Putamen (tissue), 1 donor: ENCODE data around the gene MVB12B.

Experiments
- DNase-seq: peaks from one replicate; pipeline ENCODE4 v3.0.0-alpha.2; 2016; ENCODE audit warnings: low spot score

The MVB12B gene

DNA sequence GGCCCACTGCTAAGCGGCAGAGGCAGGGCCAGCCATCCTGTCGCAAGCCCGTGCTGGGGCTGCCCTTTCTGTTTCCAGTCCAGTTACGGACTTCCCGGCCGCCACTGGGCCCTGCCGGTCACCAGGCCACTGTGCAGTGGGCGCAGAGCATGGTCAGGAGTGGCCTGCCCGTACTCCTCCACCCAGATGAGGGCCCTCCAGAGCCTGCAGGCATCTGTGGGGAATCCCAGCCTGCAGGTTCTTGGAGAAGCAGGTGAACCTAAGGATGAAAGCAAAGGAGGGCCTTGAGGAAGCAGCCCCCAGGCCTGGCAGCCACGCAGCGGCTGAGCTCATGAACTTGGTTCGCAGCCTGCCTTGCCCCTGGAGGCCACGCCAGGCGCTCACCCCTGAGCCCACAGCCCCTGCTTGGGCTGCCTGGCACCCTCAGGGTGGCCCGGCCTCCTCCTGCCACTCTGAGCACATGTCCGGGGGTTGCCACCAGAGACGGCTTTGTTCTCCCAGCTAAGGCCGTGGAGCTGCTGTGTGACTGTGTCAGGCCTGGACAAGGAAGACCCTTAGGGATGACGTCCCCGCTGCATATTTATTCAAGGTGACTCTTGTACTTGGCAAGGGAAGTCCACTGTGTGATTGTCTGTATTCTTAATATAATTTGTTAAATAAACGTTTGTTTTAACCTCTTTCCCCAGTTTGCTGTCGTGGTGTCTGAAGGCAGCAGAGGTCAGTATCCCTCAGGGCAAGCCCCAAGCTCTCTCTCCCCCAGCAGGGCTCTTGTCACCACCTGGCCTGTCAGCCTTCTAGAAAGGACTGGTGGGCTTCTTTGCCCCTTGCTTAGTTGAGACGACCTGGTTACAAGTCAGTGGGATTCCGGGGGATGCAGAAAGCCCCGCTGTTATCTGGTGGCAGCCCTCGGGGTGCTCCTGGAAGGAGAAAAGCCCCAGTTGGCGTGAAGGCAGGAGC is 180.0 kb downstream of the MVB12B start:
- DNase-seq = no peak

DNA sequence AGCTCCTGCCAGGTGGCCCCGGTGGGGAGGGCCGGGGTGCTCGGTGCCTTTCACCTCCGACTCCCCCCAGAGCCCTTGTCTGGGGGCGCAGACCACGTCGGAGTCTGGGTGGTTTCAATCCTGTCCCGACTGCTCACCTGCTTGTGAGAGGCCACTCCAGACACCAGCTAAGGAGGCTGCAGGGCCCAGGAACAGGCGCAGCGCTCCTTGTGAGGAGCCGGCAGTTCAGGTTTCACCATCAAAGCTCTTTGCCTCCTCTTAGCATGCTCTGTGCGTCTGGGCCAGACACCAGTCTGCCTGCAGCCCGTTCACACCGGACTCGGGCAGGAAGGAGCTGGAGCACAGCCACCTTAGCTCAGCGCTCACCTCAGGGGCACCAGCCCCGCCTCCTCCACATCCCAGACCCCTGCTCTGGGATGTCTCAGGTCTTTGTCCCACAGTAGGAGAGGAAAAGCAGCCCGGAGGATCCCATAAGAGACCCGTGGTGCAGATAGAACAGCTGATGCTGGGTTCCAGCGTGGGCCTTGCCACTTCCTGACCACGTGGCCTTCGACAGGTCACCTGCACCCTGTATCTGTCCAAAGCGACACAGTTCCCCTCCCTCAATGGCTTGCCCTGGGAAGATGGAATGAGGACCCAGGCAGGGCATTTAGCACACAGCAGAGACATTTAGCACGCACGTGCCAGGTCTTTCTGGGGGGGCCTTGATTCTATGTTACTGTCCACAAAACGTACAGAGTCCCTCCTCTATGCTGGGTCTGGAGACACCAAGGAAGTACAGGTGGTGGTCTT is 180.9 kb downstream of the MVB12B start:
- no peak for DNase-seq

DNA sequence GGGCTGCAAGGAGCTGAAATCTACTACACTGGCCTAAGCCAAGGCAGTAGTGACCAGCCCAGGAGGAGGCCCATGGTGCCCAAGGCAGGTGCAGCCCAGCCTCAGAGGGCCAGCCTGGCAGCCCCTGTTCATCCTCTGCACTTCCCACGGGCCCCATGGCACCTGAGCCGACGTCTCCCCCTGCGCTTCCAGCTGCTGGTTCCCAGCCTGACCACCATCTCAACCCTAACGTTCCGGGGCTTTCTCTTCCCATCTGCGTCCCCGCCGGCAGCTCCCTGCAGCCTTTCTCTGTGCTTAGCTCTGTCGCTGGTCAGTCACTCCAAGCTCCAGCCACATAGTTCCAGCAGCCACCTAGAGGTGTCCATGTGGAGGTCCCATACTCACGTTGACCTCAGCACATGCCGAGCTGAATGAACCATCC is 181.6 kb downstream of the MVB12B start:
- no peak for DNase-seq

DNA sequence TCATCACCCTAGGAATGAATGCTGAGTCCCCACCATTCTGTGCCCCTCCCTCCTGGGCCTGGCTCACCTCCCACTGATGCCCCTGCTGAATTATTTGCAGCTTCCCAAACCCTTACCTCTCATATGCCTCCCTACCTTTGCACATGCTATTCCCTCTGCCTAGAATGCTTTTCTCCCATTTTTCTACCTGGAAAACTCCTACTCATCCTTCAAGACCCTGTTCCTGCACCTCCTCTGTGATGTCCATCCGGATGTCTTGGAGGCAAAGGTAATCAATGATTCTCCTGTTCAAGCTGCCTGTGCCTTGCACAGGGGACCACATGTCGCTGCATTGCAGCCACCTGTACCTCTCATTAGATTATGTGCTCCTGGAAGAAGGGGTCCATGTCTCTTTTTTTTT is 182.3 kb downstream of the MVB12B start:
- DNase-seq = no peak

DNA sequence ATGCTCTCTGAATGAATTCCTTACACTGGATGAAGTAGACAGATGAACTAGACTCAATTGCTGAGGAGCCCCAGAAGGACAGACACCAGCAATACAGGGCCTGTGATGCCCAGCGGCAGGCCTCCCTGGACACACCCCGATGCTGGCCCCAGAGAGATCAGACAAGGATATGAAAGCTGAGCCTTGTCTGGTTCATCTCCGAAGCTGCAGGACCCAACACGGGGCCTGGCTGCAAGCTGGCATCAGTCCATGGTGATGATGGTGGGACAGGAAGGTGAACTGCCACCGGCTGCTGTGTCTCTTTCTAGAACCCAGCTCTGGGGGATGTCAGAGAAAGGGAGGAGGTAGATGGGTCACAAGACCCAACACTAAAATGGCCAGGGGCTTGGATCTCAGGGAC is 183.1 kb downstream of the MVB12B start:
- no peak for DNase-seq

DNA sequence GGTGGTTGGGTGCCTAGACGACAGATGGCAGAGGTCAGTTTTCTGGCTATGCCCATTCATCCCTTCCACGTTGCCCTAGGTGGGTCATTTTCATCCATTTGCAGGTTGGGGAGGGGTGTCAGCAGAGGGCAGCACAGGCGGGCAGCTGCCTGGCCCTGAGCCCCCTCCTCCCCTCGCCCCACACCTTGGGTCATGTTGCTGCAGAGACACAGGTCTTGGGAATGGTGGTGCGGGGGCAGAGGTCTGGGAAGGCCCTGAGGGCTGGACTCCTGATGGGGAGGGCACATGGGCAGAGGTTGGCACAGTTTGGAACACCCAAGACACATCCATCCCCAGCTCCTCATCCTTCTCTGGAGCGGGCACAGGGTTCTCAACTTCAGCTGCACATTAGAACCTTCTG is 183.9 kb downstream of the MVB12B start:
- DNase-seq = no peak

DNA sequence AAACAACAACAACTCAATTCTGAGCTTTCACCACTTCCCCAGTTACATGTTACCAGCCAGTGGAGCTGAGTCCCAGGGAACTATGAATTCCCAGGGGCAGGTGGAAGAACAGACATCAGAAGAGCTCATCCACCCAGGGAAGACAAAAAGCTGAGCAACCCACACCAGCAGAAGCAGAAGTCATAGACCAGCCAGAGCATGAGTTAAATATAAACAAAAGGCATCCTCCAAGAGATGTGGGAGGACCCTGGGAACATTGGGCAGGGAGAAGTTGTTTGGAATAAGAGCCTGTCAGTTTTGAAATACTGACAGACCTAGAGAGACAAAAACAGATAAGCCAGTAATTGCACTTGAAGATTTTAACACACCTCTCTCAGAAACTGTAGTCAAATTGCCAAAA is 184.8 kb downstream of the MVB12B start:
- DNase-seq = no peak

DNA sequence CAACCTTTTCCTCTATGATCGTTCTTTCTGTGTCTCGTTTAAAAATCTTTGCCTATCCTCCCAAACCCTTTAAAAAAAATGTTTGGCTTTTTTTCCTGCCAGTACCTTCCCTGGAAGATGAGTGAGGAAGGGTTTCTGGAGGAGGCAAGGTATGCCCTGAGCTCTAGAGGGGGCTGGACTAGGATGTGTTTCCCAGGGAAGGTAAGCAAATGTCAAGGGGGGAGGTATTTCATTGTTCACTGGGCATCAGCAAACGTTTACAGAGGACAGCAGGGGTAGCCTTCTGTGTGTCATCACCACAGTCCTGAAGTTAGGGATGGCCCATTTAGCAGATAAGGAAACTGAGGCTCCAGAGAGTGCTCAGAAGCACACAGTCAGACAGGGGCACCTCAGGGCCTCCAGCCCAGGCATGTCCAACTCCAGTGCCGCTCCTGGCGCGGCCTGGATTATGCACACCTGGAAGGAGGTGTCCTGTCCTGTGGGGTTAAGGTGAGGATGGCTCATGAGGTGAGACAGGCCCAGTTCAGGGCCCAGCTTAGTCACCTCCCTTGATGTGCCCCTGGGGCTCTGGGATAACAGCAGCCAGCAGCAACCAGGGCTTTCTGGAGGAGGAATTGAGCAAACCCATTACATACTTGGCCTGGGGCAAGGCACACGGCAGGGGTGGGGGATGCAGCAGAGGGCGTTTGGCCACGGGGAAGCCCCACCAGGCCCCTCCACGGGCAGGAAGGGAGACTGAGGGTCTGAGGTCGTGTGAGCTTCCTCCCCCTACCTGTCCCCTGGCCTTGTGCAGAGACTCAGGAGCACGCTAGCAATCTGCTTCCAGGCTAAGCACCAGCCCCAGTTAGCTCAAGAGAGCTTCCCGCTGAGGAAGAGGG is 186.8 kb downstream of the MVB12B start:
- DNase-seq = no peak

DNA sequence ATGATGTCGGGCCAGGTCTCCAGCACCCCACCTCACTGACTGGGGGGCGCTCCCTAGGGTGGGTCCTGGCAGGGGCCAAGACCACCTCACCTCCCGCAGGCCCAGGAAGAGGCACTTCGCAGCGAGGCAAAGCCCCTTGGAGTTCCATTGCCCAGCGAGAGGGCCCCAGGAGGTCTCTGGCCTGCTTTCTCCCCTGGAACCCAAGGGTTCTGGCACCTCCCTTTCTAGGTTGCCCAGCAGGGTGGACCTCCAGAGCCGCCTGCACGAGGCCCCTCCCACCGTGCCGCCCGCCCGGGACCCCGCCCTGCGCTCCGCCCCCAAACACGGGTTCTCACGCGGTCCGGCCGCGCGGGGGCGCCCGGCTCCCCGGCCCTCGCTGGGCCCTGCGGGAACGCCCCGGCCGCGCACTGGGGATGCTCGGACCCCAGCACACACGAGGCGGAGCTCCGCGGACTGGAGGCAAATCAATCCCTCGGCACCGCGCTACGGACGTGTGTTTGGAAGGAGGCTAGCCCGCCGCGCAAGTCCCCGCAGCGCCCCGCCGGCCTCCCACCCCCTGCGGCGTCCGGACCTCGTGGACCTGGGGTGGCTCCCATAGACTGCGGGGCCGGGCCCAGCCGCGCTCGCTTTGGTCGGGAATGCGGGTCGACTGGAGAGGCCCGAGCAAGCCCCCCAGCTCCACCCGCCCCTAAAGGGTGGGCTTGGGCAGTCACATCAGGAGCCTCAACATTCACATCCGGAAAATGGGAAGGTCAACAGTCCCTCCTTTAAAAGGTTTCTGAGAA is 187.6 kb downstream of the MVB12B start:
- DNase-seq = no peak

DNA sequence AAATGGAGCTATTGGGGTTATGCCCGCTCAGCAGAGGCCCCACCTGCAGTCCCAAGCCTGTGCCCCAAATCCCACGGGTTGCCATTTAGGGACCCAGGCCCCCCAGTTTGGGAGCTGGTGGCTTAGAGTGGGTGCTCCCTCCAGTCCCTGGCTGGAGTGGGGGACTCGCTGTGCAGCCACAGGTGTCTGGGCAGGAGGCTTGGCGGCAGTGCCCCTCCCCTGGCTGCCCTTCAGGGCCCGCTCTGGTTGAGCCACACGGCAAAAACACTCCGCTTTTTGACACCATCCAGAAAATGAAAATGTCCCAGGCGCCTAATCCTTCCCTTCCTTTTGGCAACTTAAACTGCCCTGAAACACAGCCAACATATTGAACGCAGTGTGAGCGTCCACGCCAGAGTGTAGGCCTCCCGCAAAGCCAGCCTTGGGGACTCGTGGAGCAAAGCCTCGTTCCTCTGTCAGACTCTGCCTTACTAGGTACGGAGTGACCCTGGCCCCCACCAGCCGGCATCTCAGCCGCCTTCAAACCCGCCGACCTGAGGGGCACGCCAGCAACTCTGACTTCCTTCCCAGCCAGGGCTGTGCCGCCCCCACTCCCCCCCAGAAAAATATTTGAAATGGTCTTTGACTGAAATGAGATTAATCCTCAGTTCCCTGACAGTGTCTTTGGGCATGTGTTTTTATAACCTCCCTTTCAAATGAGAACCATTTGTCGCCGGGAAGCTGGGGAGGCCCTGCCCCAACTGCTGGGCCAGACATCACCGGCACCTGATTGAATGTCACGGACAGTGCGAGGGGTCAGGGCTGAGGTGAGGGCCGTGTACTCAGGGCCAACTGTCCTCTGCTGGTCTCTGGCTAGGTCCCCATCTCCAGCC is 188.6 kb downstream of the MVB12B start:
- DNase-seq = no peak

DNA sequence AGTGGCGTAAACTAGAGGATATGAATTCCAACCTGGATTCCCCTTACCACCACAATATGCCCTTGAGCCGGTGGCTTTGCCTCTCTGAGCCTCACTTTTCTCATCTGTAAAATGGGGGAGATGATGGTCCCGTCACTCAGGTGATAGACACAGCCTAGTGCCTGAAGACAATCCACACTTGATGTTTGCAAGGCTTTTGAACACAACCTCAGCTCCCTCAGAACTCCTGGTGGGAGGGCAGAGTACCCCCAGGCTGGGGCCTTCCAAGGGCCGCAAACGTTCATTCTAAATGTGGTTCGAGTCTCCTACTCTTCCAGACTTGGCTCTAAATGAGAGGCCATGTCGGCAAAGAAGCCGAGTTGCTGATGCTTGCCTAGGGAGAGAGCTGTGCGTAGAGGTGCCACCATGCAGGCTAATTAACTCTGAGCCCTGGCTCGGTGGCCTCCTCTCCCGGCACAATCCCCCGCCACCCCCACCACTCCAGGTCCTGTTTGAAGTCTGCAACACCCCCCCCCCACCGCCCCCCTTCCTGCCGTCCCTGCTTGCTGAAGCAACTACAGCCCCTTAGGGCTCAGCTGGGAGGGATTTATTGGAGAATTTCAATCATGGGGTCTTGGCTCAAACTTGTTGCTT is 189.4 kb downstream of the MVB12B start:
- no peak for DNase-seq

DNA sequence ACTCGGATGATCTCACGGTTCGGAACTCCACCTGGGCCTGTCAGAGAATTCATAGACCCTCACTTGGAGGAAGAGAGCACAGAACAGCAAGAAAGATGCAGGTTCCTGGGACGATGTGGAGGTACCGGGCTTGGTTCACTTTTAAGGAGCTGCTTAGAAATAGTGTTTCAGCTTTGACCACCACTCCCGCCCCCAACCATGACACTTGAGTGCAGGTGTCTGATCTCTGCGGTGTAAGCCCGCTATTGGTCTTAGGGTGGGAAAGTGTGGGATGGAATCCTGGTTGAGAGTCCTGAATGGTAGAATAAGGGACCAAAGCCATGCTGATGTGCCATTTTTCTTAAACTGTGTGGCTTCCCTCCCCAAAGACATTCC is 189.9 kb downstream of the MVB12B start:
- DNase-seq = no peak

DNA sequence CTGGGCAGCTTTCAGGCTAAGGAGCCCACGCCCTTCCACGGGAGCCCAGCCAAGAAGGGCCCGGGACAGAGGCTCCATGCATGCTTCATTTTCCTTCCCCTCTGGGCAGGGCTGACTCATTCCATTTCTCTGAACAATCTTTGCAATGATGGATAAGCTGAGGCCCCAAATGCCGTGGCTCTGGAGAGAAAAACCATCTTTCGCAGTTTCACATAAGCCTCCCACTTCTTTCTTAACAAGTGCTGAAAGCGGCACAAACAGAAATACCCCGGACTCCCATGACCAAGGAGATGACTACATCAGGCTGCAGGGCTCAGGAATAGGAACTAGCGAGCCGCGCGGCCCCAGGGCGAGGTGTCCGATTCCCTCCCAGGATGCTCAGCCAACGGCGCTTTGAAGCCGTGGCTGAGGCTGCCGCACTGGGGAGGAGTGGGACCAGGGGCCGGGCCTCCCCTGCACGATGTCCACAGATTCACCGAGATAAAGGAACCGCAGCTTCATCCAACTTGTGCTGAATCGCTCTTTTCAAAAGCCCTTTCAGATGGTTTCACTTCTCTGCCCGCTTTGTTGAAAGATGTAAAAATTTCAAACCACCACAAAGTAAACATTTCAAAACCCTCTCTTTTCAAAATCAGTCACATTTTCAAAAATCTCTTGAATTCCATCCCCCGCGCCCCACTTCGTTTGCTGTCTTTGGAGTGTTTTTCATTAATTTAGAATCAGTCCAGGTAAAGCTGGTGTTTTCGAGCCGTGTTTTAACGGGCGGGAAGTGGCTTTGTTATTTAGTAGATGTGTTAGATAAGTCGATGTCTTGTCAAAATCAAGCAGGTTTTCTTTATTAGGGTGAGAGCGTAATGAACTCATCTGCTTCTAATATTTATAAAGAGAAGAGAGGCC is 190.6 kb downstream of the MVB12B start:
- DNase-seq = no peak

DNA sequence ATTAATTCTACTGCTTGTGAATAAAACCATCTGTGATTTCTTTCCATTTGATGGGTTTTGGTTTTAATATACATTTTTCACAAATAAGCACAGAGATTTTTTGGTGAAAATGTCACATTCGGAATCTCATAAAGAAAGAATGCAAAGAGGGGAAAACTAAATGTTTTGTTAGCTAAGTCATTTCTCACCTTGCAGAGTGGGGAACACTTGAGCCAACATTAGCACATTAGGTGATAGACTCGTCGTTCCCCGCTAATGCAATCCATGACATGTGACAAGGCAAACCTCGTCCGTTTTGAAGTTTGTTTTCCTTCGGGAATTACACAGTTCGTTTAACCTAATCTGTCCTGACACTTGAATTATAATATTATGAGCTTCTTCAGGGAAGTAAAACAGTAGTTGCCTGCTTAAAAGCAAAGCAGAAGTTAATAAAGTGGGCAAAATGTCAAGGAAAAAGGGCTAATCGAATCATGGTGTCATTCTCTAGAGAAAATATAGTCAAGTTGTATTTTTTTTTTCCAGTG is 191.3 kb downstream of the MVB12B start:
- DNase-seq = no peak

DNA sequence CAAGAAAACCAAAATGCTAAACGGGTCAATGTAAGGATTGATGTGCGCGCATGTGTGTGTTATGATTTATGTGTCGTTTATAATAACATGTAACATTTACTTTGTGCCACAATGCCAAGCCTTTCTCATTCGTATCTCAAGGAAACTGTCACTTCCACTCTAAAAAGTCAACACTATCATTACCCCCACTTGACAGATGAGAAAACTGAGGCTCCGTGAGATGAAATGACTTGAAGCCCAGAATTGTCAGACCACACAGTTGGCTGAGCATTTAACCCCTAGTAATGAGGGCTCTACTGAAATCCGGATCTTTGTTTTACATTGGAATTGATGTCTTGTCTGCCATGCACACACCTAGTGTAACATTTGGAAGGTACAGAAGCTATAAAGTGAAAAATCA is 192.1 kb downstream of the MVB12B start:
- no peak for DNase-seq

DNA sequence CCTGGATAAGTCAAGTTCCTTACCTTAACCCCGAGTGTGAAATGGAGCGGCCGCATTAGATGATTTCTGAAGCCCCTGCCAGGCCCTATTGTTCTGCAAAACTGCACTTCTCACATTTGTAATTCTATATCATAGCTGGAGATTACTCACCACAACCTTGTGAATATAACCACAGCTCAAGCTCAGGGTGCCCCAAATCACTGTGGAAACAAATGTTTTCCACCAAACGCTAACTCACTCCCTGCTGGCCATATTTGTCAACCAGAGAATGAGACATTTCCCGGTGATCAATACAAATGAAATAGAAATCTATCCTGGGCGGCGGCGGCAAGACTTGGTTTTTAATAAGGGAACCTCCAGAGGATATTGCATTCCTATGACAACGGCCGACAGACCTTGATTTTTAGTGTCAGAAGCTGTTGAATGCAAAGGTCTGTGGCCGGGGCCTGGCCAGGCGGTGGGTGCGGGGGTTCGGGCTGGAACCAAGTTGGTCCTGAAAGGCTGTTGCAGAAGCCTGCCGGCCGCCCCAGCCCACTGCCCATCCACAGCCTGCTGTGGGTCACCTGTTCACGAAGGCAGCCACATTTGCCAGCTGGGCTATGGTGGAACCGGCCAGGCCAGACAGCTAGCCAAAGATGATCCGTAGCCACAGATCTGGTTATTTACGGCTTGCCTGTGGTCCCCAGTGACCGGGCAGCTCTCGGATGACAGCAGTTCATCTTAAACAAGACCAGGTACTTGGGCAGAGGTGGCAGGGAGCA is 193.2 kb downstream of the MVB12B start:
- no peak for DNase-seq

DNA sequence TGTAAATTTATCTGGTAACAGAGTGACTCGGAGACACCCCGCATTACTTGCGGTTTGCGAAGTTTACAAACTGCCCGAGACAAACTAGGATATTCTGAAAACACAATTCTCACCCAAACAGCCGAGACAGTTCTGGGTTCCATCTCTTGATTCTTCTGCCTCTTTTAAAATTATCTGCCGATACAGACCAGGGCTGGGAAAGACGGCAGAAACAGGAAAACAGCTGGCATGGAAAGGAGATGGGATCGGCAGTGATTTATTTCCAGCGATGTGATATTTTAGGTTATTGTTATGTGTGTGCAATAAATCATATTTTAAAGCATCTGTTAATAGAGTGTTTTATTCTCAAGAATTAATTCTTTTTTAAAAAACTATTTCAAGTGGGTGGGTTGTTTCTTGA is 193.8 kb downstream of the MVB12B start:
- no peak for DNase-seq

DNA sequence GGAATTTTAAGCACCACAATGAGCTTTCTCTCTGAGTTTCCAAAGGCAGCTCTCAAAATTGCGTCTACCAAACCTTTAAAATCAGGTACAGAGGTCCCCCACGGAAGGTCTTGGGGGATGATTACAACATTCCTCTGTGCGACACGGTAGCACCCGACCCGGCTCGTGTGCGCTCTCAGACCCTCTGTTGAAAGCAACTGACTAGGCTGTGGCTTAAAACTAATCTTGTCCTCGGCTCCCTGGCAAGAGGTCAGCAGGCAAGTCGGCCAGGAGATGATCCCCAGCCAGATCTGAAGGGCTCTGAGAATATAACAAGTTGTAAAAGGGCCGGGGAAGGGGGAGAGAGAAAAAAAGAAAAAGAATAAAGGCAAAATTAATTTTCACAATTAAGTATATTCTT is 194.5 kb downstream of the MVB12B start:
- DNase-seq = no peak
